ENCODE results near the gene ZNF776.

DNA sequence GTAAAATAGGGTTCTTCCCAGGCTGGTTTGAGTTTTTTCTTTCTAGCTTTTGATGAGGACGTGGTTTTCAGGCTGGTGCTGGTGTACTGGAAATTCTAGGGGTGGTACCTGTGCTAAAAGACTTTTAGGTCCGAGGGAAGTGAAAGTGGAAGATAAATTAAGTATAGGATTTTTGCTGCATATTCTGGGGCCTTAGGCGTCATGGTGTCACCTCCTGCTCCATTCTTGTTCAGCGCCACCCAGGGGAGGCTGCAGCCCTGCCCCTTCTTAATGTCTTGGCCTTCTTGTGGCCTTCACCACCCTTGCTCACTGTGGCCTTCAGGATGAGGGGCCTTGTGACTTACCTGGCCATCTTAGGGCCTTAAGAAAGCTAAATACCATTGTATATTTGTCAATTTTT lies 55.7 kb downstream of the ZNF776 start:
- no peak for TF ChIP-seq POLR2AphosphoS5 (IDR thresholded peaks at IDR 0.05)
- TF ChIP-seq POLR2A (IDR thresholded peaks at IDR 0.05) = no peak

All from upper lobe of left lung (tissue), 4 donors.